HepG2 (cell line): ENCODE measurements around the gene EYA3.

Experiments used
- CTCF ChIP-seq: sonication (generic); formaldehyde crosslinking; IDR thresholded peaks from 2 replicates; pipeline ENCODE4 v1.5.0; 2020; ENCODE audit warnings: mild to moderate bottlenecking, missing genetic modification reagents, moderate library complexity
- ELK4 ChIP-seq: sonication (generic); formaldehyde crosslinking; IDR thresholded peaks from 2 replicates; pipeline ENCODE4 v1.9.0; 2021; ENCODE audit warnings: missing genetic modification reagents, borderline replicate concordance
- ESRRA ChIP-seq: sonication (generic); formaldehyde crosslinking; IDR thresholded peaks from 2 replicates; pipeline ENCODE4 v1.5.1; 2020; ENCODE audit warnings: mild to moderate bottlenecking, low read depth, missing genetic modification reagents
- POLR2A ChIP-seq, 2 experiments: IDR thresholded peaks; 2 replicates each; pipeline ENCODE4 v1.6.1; 2011; ENCODE audit warnings: low read depth in 2 of 2, low read length in 2 of 2, mild to moderate bottlenecking in 1 of 2, moderate library complexity in 1 of 2; ENCODE audit not compliant: insufficient read depth in 1 of 2
- RAD21 ChIP-seq: fragments of 450-650 bp; formaldehyde crosslinking; IDR thresholded peaks from 2 replicates; pipeline ENCODE4 v1.5.0; 2020; ENCODE audit warnings: mild to moderate bottlenecking
- REST ChIP-seq, 2 experiments: IDR thresholded peaks; 2 replicates each; pipeline ENCODE4 v1.6.1; 2011 to 2012; ENCODE audit warnings: low read length in 2 of 2, borderline replicate concordance in 1 of 2, low read depth in 1 of 2, mild to moderate bottlenecking in 1 of 2, moderate library complexity in 1 of 2
- RNF2 ChIP-seq: fragments of 450-650 bp; conservative IDR thresholded peaks from 2 replicates; pipeline ENCODE4 v1.6.1; 2016; ENCODE audit warnings: low read depth
- ZBTB8A ChIP-seq: sonication (generic); formaldehyde crosslinking; IDR thresholded peaks from 2 replicates; pipeline ENCODE4 v1.4.0; 2020; ENCODE audit warnings: mild to moderate bottlenecking, low read depth, missing genetic modification reagents, borderline replicate concordance
- ZNF263 ChIP-seq: sonication (generic); formaldehyde crosslinking; IDR thresholded peaks from 2 replicates; pipeline ENCODE4 v1.4.0; 2020; ENCODE audit warnings: missing genetic modification reagents
- ZNF766 ChIP-seq: sonication (generic); formaldehyde crosslinking; IDR thresholded peaks from 2 replicates; pipeline ENCODE4 v1.5.0; 2020; ENCODE audit warnings: missing genetic modification reagents, borderline replicate concordance
- ZSCAN20 ChIP-seq: sonication (generic); formaldehyde crosslinking; IDR thresholded peaks from 2 replicates; pipeline ENCODE4 v1.4.0; 2020; ENCODE audit warnings: missing genetic modification reagents, mild to moderate bottlenecking, borderline replicate concordance

GRCh38 chr1:27973771-27974416 lies 114.5 kb downstream of the EYA3 start:
- no peak for TF ChIP-seq ZNF263 (CRISPR knock-in tag)
- no peak for TF ChIP-seq ZNF766 (CRISPR knock-in tag)
- TF ChIP-seq RAD21 (CRISPR knock-in tag): no peak
- no peak for TF ChIP-seq CTCF (CRISPR knock-in tag)
- TF ChIP-seq POLR2A (IDR thresholded peaks at IDR 0.05; ENCODE audit: insufficient read depth in 1 of 2, low read depth in 2 of 2, low read length in 2 of 2): no peak
- TF ChIP-seq RNF2: no peak
- TF ChIP-seq ZSCAN20: no peak
- no peak for TF ChIP-seq ELK4 (CRISPR knock-in tag)
- TF ChIP-seq ESRRA (CRISPR knock-in tag): no peak
- no peak for TF ChIP-seq REST (IDR thresholded peaks at IDR 0.05; ENCODE audit: borderline replicate concordance in 1 of 2, low read depth in 1 of 2, low read length in 2 of 2)
- TF ChIP-seq ZBTB8A (CRISPR knock-in tag): no peak
